GM18858 (cell line): ENCODE measurements around the gene TNFRSF13B.
"Not testable (repeated sequence)": the region's sequence is repeated elsewhere in the genome, so short reads cannot be mapped to it uniquely, and the experiment has no call there.

Source experiments
- ATAC-seq: cut with Tn5 transposase; IDR thresholded peaks from one replicate; pipeline ENCODE4 v1.9.1; 2021; ENCODE audit not compliant: unreplicated experiment

The TNFRSF13B gene

GRCh38 chr17:17007891-17008290, 36.0 kb upstream of the TNFRSF13B start:
- ATAC-seq = not testable (repeated sequence)

GRCh38 chr17:17004997-17005614, 33.2 kb upstream of the TNFRSF13B start:
- ATAC-seq = not testable (repeated sequence)

GRCh38 chr17:17004251-17004996, 32.5 kb upstream of the TNFRSF13B start:
- ATAC-seq = no peak

GRCh38 chr17:17002731-17003715, 31.1 kb upstream of the TNFRSF13B start:
- ATAC-seq = not testable (repeated sequence)

GRCh38 chr17:17001874-17002520, 30.1 kb upstream of the TNFRSF13B start:
- no peak for ATAC-seq

- ATAC-seq = no peak
Observed at GRCh38 chr17:17001076-17001777, 29.3 kb upstream of the TNFRSF13B start.

GRCh38 chr17:16999931-17000625, 28.2 kb upstream of the TNFRSF13B start:
- no peak for ATAC-seq

- no peak for ATAC-seq
Observed at GRCh38 chr17:16997514-16998429, 25.9 kb upstream of the TNFRSF13B start.

GRCh38 chr17:16996726-16997125, 24.8 kb upstream of the TNFRSF13B start:
- not testable (repeated sequence) for ATAC-seq

GRCh38 chr17:16995930-16996329, 24.0 kb upstream of the TNFRSF13B start:
- ATAC-seq = no peak

- no peak for ATAC-seq
Observed at GRCh38 chr17:16994631-16995030, 22.7 kb upstream of the TNFRSF13B start.

GRCh38 chr17:16991349-16992009, 19.6 kb upstream of the TNFRSF13B start:
- no peak for ATAC-seq

GRCh38 chr17:16989953-16990860, 18.3 kb upstream of the TNFRSF13B start:
- no peak for ATAC-seq

GRCh38 chr17:16989230-16989952, 17.5 kb upstream of the TNFRSF13B start:
- ATAC-seq = no peak

GRCh38 chr17:16988749-16989229, 16.9 kb upstream of the TNFRSF13B start:
- ATAC-seq = no peak
